Gastroesophageal sphincter (tissue), 3 donors: ENCODE measurements around the gene AGO1.
A peak's percentile ranks its signal among the peaks of the same experiment; 100 is the strongest.

ENCODE experiments used
- CTCF ChIP-seq, 4 experiments: fragments of 200-600 bp in 2 of 4; fragments of 450-650 bp in 2 of 4; sonication (generic) in 1 of 4; IDR thresholded peaks; one replicate each; pipeline ENCODE4 v1.5.1; 2017 to 2019; ENCODE audit warnings: antibody characterized with exemption in 4 of 4, mild to moderate bottlenecking in 2 of 4, moderate library complexity in 2 of 4
- EP300 ChIP-seq: sonication (generic); formaldehyde crosslinking; IDR thresholded peaks from one replicate; pipeline ENCODE4 v1.6.1; 2017; ENCODE audit warnings: antibody characterized with exemption, mild to moderate bottlenecking
- POLR2A ChIP-seq, 2 donors: fragments of 450-650 bp; IDR thresholded peaks; one replicate each; pipeline ENCODE4 v1.6.1; 2017; ENCODE audit warnings: antibody characterized with exemption in 2 of 2, mild to moderate bottlenecking in 2 of 2, moderate library complexity in 1 of 2

- TF ChIP-seq CTCF (IDR thresholded peaks at IDR 0.05) (peak in 1 of 4 experiments; percentile 5), POLR2A (IDR thresholded peaks at IDR 0.05) (peak; percentile 93 to 95), EP300 (no peak)
Observed at GRCh38 chr1:35930593-35931445, 47.8 kb downstream of the AGO1 start, which contains the start of gene AGO3.
